Fibroblast of skin of left quadriceps (primary cell): Measurements from ENCODE around the gene LUC7L3.

Experiments used
- DNase-seq, 2 experiments: peaks; one replicate each; pipeline ENCODE4 v3.0.0-alpha.2; 2013; ENCODE audit warnings: low read depth in 2 of 2

LUC7L3 gene

GRCh38 chr17:50685691-50686493 lies 33.5 kb upstream of the LUC7L3 start:
- DNase-seq: no peak

- no peak for DNase-seq
Measured at GRCh38 chr17:50686494-50687199, 32.8 kb upstream of the LUC7L3 start.

- DNase-seq: no peak
Measured at GRCh38 chr17:50687200-50688066, 32.0 kb upstream of the LUC7L3 start.

- no peak for DNase-seq
Measured at GRCh38 chr17:50688245-50688644, 31.2 kb upstream of the LUC7L3 start.

GRCh38 chr17:50689251-50689650 lies 30.2 kb upstream of the LUC7L3 start:
- DNase-seq: no peak

GRCh38 chr17:50689956-50690886 lies 29.2 kb upstream of the LUC7L3 start:
- DNase-seq: no peak

- no peak for DNase-seq
Measured at GRCh38 chr17:50690887-50691549, 28.4 kb upstream of the LUC7L3 start.

GRCh38 chr17:50691550-50692447 lies 27.6 kb upstream of the LUC7L3 start:
- no peak for DNase-seq

GRCh38 chr17:50692448-50693035 lies 26.9 kb upstream of the LUC7L3 start:
- DNase-seq: no peak

- DNase-seq: no peak
Measured at GRCh38 chr17:50693036-50693682, 26.2 kb upstream of the LUC7L3 start.

GRCh38 chr17:50696365-50696879 lies 23.0 kb upstream of the LUC7L3 start:
- no peak for DNase-seq

- DNase-seq: no peak
Measured at GRCh38 chr17:50697062-50697461, 22.3 kb upstream of the LUC7L3 start.

GRCh38 chr17:50697663-50698272 lies 21.6 kb upstream of the LUC7L3 start:
- DNase-seq: no peak

GRCh38 chr17:50699410-50699809 lies 20.0 kb upstream of the LUC7L3 start:
- no peak for DNase-seq

GRCh38 chr17:50703162-50703561 lies 16.2 kb upstream of the LUC7L3 start:
- DNase-seq: no peak

- DNase-seq: peak; percentile 90 to 91
Measured at GRCh38 chr17:50707289-50708049, 11.9 kb upstream of the LUC7L3 start, which contains the start of gene ANKRD40. Gene ANKRD40 (minus strand): TSS chr17:50707914. CDS start chr17:50707654, 260 bp downstream.
